ENCODE data around the gene MRPL23.

GRCh38 chr11:2002807-2003206 is 55.7 kb downstream of the MRPL23 start:
- TF ChIP-seq CTCF (conservative IDR thresholded peaks at IDR 0.05; ENCODE audit: low read depth, low read length) (no peak), EZH2 (IDR thresholded peaks at IDR 0.05; ENCODE audit: low read length, unreplicated experiment) (no peak)
